Measurements from ENCODE around the gene RRM2.
A peak's percentile ranks its signal among the peaks of the same experiment; 100 is the strongest.

The RRM2 gene

DNA sequence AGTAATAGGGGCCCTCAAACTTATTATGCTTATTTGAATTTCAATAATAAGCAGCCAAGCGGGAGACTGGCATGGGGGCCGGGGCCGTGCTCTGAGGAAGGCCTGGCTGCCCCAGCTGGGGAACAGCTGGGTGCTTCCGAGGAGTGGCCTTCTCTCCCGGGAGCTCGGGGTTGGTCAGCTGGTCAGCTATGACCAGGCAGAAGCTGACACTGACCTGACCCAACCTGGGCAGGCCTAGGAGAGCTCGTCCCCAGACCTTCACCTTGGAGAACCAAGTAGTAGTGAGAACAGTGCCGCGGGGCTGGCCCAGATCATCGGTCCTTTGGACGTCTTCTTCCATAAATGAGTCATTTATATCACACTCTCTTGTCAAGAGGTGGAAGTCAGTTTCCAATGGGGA is 36.1 kb downstream of the RRM2 start:
- DNase-seq (ENCODE audit: low spot score): no peak

DNA sequence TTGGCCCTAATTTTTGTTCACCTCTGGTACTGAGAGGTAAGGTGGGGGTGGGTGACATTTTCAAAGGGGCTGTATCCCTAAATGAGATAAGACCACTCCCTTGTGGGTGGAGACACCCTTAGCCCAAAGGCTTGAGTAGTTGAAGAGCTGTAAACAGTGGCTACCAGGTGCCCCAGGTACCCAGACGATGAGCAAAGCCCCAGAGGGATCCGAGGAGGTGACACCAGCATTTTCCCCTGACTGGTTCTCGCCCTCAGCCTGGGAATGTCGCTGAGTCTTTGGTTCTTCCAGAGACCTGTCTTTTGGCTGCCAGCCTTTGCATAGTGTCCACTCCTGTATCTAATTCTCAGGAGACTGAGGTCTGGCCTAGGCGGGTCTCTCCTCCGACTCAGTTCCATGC is 36.5 kb downstream of the RRM2 start:
- no peak for DNase-seq (ENCODE audit: low spot score)

GRCh38 chr2:10159581-10160131 is 37.1 kb downstream of the RRM2 start:
- DNase-seq (ENCODE audit: low spot score): no peak

- no peak for DNase-seq (ENCODE audit: low spot score)
These were observed 37.8 kb downstream of the RRM2 start for GRCh38 chr2:10160203-10160955.

GRCh38 chr2:10161206-10161931 is 38.8 kb downstream of the RRM2 start:
- DNase-seq (ENCODE audit: low spot score): peak; percentile 57

GRCh38 chr2:10161961-10162441 is 39.5 kb downstream of the RRM2 start:
- peak; percentile 91 for DNase-seq (ENCODE audit: low spot score)

DNA sequence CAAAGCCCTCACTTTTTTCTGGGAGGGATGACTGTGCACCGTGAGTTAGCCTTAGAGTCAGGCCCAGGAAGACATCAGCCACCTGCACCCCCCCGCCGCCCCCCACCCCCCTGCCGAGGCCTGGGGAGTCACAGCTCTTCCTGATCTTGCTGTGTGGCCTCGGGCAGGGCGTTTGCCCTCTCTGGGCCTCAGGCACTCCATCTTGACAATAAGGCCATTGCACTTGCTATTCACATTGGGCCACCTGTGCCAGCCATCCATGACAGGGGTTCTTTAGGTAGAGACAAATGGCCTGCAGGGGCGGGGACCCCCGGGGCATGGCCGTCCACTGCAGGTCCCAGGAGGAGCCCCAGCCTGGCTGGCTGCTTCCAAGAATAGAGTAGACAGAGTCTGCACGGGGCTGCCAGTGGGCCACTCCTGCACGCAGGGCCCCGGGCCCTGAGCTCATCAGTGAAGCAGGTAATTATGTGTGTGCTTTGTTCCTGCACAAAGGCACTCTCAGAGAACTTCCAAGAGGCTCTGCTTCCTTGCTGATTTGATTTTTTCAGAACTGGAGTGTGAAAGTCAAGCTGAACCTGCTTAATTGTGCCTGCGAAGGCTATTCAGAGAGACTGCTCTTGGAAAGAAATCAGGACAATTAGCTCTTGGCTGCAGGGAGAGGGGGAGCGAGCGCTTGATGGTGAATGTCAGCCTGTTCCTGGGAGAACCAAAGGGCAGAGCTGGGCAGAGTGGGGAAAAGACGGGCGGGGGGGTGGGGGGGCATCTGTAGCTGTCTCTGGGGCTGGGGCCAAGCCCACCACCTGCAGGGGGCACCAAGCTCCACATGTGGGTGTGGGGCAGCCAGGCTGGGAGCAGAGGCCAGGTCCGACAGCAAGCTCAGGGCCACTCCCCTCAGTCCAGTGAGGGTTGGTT is 40.3 kb downstream of the RRM2 start:
- no peak for DNase-seq (ENCODE audit: low spot score)

DNA sequence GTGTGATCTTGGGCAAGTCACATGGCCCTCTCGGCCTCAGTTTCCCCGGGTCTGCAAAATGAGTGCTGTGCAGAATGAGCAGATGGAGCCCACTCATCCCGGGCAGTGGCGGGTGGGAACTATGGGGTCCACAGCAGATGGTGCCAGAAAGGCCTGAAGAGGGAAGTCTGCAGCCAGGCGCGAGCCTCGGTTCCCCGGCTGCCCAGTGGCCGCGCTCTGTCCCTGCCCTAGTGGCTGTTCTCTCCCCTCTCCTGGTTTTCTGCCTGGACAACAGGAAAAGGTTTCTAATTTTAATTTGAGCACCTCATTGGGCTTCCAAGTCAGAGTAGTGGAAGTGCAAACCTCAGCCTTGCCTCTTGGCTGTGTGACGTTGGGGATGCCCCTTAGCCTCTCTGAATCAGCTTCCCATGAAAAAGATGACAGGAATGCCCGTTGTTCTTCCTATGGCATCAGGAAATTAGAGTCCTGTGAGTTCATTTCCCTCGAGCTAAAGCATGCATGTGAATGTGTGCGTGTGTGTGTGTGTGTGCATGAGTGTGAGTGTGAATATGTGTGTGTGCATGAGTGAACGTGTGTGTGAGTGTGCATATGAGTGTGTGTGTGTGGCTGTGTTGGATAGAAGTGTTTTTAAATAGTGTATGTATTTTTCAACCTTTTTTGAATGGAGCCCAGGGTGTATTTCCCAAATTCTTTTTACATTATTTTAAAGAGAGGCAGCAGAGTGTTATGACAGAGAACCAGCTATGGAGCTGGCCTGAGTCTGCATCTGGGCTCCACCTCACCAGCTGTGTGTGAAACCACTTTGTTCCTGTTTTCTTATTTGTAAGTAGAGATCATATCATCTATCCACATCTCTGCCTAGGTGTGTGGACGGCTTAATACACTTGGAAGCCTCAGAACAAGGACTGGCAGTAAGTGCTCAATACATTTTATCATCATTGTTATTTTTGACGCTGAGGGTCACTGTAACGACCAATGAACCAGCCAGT is 41.3 kb downstream of the RRM2 start:
- DNase-seq (ENCODE audit: low spot score): no peak

DNA sequence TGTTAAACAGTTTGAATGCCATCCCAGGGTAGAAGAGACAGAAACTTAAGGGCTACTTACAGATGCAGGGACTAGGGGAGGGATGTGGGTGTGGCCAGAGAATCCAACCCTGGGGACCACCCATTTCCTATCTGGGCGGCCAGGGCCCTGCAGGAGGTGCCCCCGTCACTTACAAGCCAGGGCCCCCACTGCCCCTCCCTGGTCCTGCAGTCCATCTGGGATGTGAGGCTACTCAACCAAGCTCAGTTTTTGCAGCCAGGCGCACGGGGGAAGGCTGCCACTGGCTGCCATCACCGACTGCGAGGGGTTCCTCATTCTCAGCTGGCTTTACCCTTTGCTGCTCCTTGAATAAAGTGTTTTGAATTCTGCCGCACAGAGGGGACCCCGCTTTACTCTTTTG is 42.1 kb downstream of the RRM2 start:
- no peak for DNase-seq (ENCODE audit: low spot score)

GRCh38 chr2:10165282-10165681 is 42.7 kb downstream of the RRM2 start:
- DNase-seq (ENCODE audit: low spot score): no peak

DNA sequence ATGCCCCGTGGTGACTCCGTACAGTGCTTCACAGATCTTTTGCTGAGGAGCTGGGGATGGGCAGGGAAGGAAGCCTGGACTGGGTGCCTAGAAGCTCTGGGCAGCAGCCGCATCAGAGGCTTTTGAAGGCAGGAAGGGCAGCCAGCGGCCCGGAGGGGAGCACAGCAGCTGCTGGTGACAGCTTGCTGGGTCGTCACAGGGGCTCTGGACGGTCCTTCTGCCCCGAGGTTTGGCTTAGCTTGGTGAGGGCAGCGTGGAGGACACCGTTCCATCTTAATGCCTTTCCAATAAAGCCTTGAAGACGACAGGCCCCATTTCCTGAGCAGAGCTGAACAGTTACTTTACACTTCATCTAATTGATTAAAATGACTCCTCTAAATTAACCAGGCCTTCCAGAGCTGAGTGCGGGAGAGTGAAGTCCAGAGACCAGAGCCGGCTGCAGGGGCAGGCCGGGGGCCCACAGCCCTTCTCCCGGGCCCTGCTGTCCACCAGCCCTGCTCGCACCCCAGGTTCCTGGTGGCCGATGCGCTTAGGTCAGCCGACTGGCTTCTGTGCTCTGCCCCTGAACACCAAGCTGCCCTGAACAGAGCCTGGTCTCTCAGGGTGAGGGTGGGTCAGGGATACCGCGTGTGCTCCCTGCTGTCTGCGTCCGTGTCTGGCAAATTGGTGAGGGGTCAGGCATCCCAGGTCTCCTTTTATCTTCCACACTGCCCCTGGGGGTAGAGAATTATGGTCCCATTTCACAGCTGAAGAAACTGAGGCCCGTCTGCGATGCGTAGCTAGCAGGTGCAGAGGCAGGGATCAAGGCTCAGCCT is 43.5 kb downstream of the RRM2 start:
- DNase-seq (ENCODE audit: low spot score): no peak

- no peak for DNase-seq (ENCODE audit: low spot score)
These were observed 44.2 kb downstream of the RRM2 start for GRCh38 chr2:10166676-10167292.

DNA sequence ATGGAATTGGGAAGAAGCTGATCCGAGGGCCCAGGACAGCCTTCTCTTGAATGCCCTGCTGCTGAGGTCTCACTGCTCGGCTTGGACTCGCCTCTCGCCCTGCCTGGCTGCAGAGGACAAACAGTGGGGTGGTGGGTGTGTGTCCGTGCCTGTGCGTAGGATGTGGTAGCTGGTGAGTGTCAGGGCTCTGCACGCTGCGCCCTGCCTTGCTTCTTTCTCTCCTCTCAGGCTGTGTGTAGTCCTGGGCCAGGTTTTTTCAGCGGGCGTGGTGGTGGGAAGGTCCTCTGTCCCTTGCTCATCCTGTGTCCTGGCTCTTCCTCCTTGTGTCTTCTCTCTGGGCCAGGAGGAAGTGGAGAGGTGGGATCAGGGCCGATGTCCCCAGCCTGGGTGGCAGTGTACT is 44.8 kb downstream of the RRM2 start:
- DNase-seq (ENCODE audit: low spot score): no peak

DNA sequence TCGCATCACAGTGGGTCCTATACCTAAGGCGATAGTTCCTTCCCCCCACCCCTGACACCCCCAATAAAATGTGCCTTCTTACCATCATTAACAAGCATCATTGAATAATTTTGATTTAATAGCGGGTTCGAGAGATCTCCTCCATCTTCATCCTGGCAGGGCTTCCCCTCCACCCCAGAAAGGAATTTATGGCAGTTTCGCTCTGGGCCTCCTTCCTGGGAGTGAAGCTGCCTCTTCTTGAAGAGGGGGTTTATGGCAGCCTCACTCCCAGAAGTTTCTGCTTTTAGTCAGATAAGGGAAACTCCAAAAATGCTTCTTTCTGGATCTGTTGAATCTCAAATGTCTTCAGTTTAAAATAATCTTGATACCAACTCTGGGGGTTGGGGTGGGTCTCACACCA is 45.7 kb downstream of the RRM2 start:
- DNase-seq (ENCODE audit: low spot score): no peak

- no peak for DNase-seq (ENCODE audit: low spot score)
These were observed 46.6 kb downstream of the RRM2 start for GRCh38 chr2:10169053-10169578.

GRCh38 chr2:10169581-10169980 is 47.0 kb downstream of the RRM2 start:
- DNase-seq (ENCODE audit: low spot score): no peak

DNA sequence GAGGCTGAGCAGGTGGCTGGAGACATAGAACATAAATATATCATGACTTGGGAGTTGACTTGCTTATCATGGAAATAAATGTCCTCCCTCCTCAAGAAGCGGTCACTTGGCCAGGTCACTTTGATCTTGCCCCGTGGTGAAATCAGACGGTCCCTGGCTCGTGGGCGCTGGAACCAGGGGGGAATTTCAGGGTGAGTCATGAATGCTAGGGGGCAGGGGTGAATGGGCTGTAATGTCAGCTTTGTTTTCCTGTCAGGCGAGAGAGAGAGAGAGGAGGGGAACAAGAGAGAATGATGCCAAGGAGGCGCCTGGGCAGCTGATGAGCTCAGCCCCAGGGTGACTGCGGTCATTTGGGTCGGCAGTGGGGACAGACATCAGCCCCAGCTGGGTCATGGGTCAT is 47.7 kb downstream of the RRM2 start:
- no peak for DNase-seq (ENCODE audit: low spot score)

DNA sequence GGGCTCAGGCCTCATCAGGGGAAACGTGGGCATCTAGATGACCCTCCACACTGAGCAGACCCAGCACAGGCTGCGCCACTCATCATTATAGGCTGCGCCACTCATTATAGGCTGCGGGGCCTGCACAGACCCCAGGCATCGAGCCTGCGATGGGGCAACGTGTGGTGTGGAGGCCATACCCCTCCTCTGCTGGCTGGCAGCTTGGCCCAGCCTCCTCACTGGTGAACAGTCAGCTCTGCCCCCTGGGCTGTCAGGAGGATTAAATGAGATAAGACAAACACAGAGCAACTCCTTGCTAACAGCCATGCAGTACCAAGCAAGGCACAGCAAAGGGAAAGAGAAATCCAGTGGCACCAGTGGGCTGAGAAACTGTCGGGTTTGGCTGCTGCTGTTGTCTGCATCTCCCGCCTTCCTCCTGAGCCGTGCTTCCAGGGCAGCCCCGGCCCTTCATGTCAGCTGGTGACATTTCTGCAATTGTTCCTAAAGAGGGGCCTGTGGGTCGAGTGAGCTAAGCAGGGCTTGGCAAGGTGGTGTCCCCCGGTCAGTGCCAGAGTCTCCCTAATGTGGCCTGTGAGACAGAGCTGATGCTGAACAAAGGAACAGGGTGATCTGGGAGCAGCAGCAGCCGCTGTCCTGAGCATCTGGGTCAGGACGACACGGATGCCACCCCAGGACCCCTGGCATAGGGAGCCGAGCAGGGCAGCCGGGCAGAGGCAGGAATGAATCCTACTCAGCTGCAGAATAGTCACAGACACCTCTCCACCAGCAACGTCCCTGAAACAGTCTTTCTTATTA is 48.7 kb downstream of the RRM2 start:
- no peak for DNase-seq (ENCODE audit: low spot score)
